Measurements from ENCODE around the gene LAMA4. TPM values are rescaled to one million over a fixed set of nuclear protein-coding genes. Genes with fewer than 3 reads are reported as not detected.

LAMA4 gene
- total RNA-seq, 6 experiments from 2014 or later = 80.6 to 130 (median 89.8) TPM

DNA sequence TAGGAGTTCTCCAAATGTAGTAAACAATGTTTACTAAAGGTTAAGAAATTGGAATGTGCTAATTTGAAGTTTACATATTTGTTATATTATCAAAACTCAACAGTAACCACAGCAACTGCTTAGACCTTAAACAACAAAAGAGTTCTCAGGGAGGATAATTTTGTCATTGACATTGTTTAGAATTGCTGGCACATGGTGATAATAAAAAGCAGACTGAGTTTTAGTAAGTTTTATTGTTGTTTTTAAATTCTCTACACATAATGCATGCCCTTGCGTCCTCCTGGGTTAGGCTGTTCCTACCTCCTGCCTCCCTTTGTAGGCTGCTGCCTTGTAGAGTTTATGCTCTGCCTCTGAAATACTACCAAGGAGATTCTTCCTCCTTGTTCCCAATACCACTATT lies 28.7 kb downstream of the LAMA4 start:
- H3K27ac Mint-ChIP-seq = peak overlapping the region; percentile 47
- peaks cover 14% of the 10 kb centered on the region for H3K36me3 Mint-ChIP-seq (ENCODE audit: low read depth)
- TF ChIP-seq CTCF (IDR thresholded peaks at IDR 0.05) = no peak
- H3K4me3 Mint-ChIP-seq = no peak overlapping the region; the same call in 1 of the 2 replicates
- H3K4me1 Mint-ChIP-seq (ENCODE audit: low read depth) = peaks cover 79% of the 10 kb centered on the region
- H3K9me3 Mint-ChIP-seq = no peaks in the 10 kb centered on the region
- DNase-seq = no peak
- H3K27me3 Mint-ChIP-seq (ENCODE audit: insufficient read depth) = peaks cover 5% of the 10 kb centered on the region; the same call in 1 of the 2 replicates

DNA sequence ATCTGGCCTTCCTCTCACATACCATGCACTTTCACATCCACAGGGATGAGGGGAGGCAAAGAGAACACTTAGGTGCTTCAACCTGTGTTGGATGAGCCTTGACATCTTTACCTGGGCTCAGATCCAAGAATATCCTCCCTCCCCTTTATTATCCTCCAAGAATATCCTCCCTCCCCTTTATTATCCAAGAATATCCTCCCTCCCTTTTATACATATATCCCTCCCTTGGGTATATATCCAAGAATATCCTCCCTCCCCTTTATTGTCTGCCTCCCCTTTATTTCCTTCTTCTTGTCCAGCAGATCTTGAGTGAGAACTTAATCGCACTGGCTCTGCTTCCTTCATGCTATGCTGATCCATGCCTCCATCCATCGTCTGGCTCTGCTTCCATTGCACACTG lies 30.3 kb downstream of the LAMA4 start:
- Mint-ChIP-seq H3K4me1 (ENCODE audit: low read depth) (peaks cover 94% of the 10 kb centered on the region), H3K27ac (peak overlapping the region; percentile 83), H3K36me3 (ENCODE audit: low read depth) (peaks cover 11% of the 10 kb centered on the region), H3K27me3 (ENCODE audit: insufficient read depth) (peaks cover 5% of the 10 kb centered on the region; the same call in 1 of the 2 replicates), H3K4me3 (peak overlapping the region; percentile 59), H3K9me3 (no peaks in the 10 kb centered on the region)
- TF ChIP-seq CTCF (IDR thresholded peaks at IDR 0.05) = no peak
- no peak for DNase-seq

DNA sequence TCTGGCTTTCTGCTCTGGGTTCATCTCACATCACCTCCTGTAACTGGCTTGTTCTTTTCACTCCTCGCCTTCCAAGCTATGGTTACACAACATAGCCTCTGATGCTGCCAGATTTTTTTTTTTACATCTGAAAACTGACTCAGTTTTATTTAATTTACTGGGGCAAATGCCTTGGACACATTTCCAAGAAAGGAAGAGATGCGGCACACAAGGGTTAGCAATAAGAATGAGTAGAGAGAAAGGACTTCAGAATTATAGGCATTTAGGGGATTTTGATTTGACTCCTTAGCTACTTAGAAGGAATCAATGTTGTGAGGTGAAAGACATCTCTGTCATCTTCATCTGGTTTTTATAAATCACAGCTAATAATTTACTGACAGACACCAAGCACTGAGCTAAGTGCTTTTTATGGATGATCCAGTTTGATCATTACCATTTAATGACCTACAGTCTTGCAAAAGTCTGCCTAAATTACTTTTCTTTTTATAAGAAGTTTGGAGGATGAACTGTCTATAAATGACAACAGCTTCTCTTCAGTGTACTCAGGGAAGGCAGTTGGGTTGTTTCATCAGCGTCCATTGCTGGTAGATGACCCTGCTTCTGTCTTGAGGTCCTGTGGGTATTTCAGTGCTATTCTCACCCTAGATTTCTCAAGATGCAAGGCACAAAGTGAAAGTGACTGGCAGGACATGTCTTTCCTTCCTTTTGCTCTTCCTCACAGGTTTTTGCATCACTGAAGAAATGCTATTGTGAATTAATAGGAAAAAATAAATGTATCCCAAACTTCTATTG lies 31.1 kb downstream of the LAMA4 start:
- Mint-ChIP-seq H3K27ac (peak overlapping the region; percentile 83), H3K27me3 (ENCODE audit: insufficient read depth) (peaks cover 5% of the 10 kb centered on the region; the same call in 1 of the 2 replicates), H3K4me1 (ENCODE audit: low read depth) (peaks cover 95% of the 10 kb centered on the region), H3K9me3 (no peaks in the 10 kb centered on the region), H3K36me3 (ENCODE audit: low read depth) (peaks cover 3% of the 10 kb centered on the region), H3K4me3 (peak overlapping the region; percentile 59)
- DNase-seq = peak; percentile 87
- no peak for TF ChIP-seq CTCF (IDR thresholded peaks at IDR 0.05)

GRCh38 chr6:112221981-112222852 lies 32.1 kb downstream of the LAMA4 start:
- no peaks in the 10 kb centered on the region; the same call in 1 of the 2 replicates for H3K36me3 Mint-ChIP-seq (ENCODE audit: low read depth)
- peak; percentile 88 for DNase-seq
- H3K4me1 Mint-ChIP-seq (ENCODE audit: low read depth) = peaks cover 95% of the 10 kb centered on the region
- H3K27me3 Mint-ChIP-seq (ENCODE audit: insufficient read depth) = peaks cover 5% of the 10 kb centered on the region; the same call in 1 of the 2 replicates
- TF ChIP-seq CTCF (IDR thresholded peaks at IDR 0.05) = no peak
- peak overlapping the region; percentile 59 for H3K4me3 Mint-ChIP-seq
- peak overlapping the region; percentile 83 for H3K27ac Mint-ChIP-seq
- no peaks in the 10 kb centered on the region for H3K9me3 Mint-ChIP-seq

DNA sequence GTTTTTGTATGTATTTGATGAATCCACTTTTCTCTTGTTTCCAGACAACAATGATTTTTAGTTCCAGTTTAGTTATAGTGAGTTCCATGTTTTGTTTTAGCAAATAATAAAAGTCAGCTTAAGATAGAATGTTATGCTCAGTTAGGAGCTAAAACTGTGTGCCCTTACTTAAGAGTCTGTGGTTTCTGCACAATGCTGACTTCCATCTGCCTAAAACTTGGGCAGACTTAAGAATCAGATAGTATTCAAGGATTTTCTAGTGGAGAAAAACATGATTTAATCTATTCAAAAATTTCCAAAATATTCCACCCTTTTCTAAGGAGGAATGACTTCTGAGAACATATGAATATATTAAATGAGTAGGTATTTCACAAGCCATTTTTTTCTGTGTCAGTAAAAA lies 32.8 kb downstream of the LAMA4 start:
- H3K4me3 Mint-ChIP-seq = peak overlapping the region; percentile 36; the same call in 1 of the 2 replicates
- no peaks in the 10 kb centered on the region for H3K9me3 Mint-ChIP-seq
- no peak for DNase-seq
- peaks cover 5% of the 10 kb centered on the region; the same call in 1 of the 2 replicates for H3K27me3 Mint-ChIP-seq (ENCODE audit: insufficient read depth)
- no peaks in the 10 kb centered on the region; the same call in 1 of the 2 replicates for H3K36me3 Mint-ChIP-seq (ENCODE audit: low read depth)
- TF ChIP-seq CTCF (IDR thresholded peaks at IDR 0.05) = no peak
- peak overlapping the region; percentile 83 for H3K27ac Mint-ChIP-seq
- H3K4me1 Mint-ChIP-seq (ENCODE audit: low read depth) = peaks cover 96% of the 10 kb centered on the region

All from HFFc6 (cell line).